ENCODE data around the gene DCC. TPM values are rescaled to one million over a fixed set of nuclear protein-coding genes. Genes with fewer than 3 reads are reported as not detected.

Gene DCC
- total RNA-seq, 1 experiment from 2014 or later: 0.39 TPM

DNA sequence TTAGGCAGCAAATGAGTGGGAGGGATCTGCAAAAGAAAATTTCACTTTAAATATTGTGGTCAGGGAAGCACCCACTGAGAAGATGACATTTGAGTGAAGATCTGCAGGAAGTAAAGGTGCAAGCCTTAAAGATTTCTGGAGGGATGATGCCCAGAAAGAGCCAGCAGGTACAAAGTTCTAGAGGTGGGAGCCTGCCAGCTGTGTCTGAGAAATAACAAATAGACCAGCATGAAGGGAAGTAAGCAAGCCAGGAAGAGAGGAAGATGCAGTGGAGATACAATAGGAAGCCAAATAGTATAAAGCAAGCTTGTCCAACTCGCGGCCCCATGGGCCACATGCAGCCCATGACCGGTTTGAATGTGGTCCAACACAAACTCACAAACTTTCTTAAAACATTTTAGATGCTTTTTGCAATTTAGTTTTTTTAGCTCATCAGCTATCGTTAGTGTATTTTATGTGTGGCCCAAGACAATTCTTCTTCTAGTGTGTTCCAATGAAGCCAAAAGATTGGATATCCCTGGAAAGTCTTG lies 489.9 kb downstream of the DCC start:
- Histone ChIP-seq H3K4me1 (no peaks in the 10 kb centered on the region), H3K36me3 (ENCODE audit: control insufficient read depth, insufficient read depth, low read length) (no peaks in the 10 kb centered on the region), H3K9me3 (no peaks in the 10 kb centered on the region), H3K4me3 (ENCODE audit: low read depth, low read length) (no peak overlapping the region), H3K27me3 (replicated peaks; ENCODE audit: control insufficient read depth, insufficient read depth, low read length) (no peaks in the 10 kb centered on the region)
- DNase-seq: no peak
- no peak overlapping the region for H3K4me3 Mint-ChIP-seq (ENCODE audit: unreplicated experiment)
- POLR2A ChIA-PET: no interaction called here
- no peaks in the 10 kb centered on the region for H3K36me3 Mint-ChIP-seq (ENCODE audit: insufficient read depth, unreplicated experiment)
- no peaks in the 10 kb centered on the region for H3K9me3 Mint-ChIP-seq (ENCODE audit: unreplicated experiment)
- H3K27ac Mint-ChIP-seq (ENCODE audit: unreplicated experiment): no peak overlapping the region
- no TSS peak for BruUV-seq (replicated peaks)
- CTCF ChIA-PET: no interaction called here
- no peaks in the 10 kb centered on the region for H3K4me1 Mint-ChIP-seq (ENCODE audit: low read depth, unreplicated experiment)
- no peaks in the 10 kb centered on the region for H3K27me3 Mint-ChIP-seq (ENCODE audit: insufficient read depth, unreplicated experiment)
- TF ChIP-seq CTCF (IDR thresholded peaks at IDR 0.05; ENCODE audit: insufficient read depth in 1 of 2, low read depth in 1 of 2, low read length in 1 of 2, severe bottlenecking in 1 of 2, unreplicated experiment in 1 of 2): no peak
- intact Hi-C loops (cut with micrococcal nuclease; ENCODE audit: unreplicated experiment): no loop called here

- Mint-ChIP-seq H3K27me3 (ENCODE audit: insufficient read depth, unreplicated experiment) (no peaks in the 10 kb centered on the region), H3K9me3 (ENCODE audit: unreplicated experiment) (no peaks in the 10 kb centered on the region), H3K27ac (ENCODE audit: unreplicated experiment) (no peak overlapping the region), H3K4me3 (ENCODE audit: unreplicated experiment) (no peak overlapping the region), H3K4me1 (ENCODE audit: low read depth, unreplicated experiment) (no peaks in the 10 kb centered on the region), H3K36me3 (ENCODE audit: insufficient read depth, unreplicated experiment) (no peaks in the 10 kb centered on the region)
- no peak overlapping the region for H3K4me3 ChIP-seq (ENCODE audit: low read depth, low read length)
- CTCF ChIA-PET: no interaction called here
- H3K27me3 ChIP-seq (replicated peaks; ENCODE audit: control insufficient read depth, insufficient read depth, low read length): no peaks in the 10 kb centered on the region
- no peaks in the 10 kb centered on the region for H3K9me3 ChIP-seq
- intact Hi-C loops (cut with micrococcal nuclease; ENCODE audit: unreplicated experiment): no loop called here
- DNase-seq: no peak
- no peaks in the 10 kb centered on the region for H3K4me1 ChIP-seq
- BruUV-seq (replicated peaks): no TSS peak
- TF ChIP-seq CTCF (IDR thresholded peaks at IDR 0.05; ENCODE audit: insufficient read depth in 1 of 2, low read depth in 1 of 2, low read length in 1 of 2, severe bottlenecking in 1 of 2, unreplicated experiment in 1 of 2): no peak
- POLR2A ChIA-PET: no interaction called here
- H3K36me3 ChIP-seq (ENCODE audit: control insufficient read depth, insufficient read depth, low read length): no peaks in the 10 kb centered on the region
These were observed 504.3 kb downstream of the DCC start for GRCh38 chr18:52844323-52844722.

DNA sequence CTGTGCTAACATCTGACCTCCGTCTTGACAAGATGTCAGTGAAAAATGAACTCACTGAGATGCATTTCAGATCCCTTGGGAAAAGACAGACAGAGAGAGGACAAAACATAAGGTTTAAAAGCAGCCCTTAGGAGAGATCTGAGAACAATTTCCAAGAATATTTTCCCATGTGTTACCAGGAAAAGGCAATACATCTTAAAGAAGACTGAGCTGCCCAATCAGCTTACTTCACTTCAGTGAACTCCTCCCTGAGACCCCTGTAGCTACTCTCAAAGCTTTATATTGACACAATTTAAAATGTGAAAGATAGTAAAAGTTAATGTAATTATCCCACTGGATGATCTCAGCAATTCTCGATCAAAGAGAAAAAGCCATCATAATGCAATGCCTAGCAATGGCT lies 505.0 kb downstream of the DCC start:
- Histone ChIP-seq H3K4me1 (no peaks in the 10 kb centered on the region), H3K9me3 (no peaks in the 10 kb centered on the region), H3K27me3 (replicated peaks; ENCODE audit: control insufficient read depth, insufficient read depth, low read length) (no peaks in the 10 kb centered on the region), H3K36me3 (ENCODE audit: control insufficient read depth, insufficient read depth, low read length) (no peaks in the 10 kb centered on the region), H3K4me3 (ENCODE audit: low read depth, low read length) (no peak overlapping the region)
- Mint-ChIP-seq H3K36me3 (ENCODE audit: insufficient read depth, unreplicated experiment) (no peaks in the 10 kb centered on the region), H3K27ac (ENCODE audit: unreplicated experiment) (no peak overlapping the region), H3K27me3 (ENCODE audit: insufficient read depth, unreplicated experiment) (no peaks in the 10 kb centered on the region), H3K4me3 (ENCODE audit: unreplicated experiment) (no peak overlapping the region), H3K9me3 (ENCODE audit: unreplicated experiment) (no peaks in the 10 kb centered on the region), H3K4me1 (ENCODE audit: low read depth, unreplicated experiment) (no peaks in the 10 kb centered on the region)
- no TSS peak for BruUV-seq (replicated peaks)
- ChIA-PET CTCF (no interaction called here), POLR2A (no interaction called here)
- intact Hi-C loops (cut with micrococcal nuclease; ENCODE audit: unreplicated experiment): no loop called here
- no peak for DNase-seq
- TF ChIP-seq CTCF (IDR thresholded peaks at IDR 0.05; ENCODE audit: insufficient read depth in 1 of 2, low read depth in 1 of 2, low read length in 1 of 2, severe bottlenecking in 1 of 2, unreplicated experiment in 1 of 2): no peak

Data from Caco-2 (cell line).